GM19452 (cell line): ENCODE data around the gene KCNQ1.

ENCODE experiments used
- ATAC-seq: cut with Tn5 transposase; IDR thresholded peaks from one replicate; pipeline ENCODE4 v1.9.1; 2021; ENCODE audit not compliant: unreplicated experiment

Gene KCNQ1

DNA sequence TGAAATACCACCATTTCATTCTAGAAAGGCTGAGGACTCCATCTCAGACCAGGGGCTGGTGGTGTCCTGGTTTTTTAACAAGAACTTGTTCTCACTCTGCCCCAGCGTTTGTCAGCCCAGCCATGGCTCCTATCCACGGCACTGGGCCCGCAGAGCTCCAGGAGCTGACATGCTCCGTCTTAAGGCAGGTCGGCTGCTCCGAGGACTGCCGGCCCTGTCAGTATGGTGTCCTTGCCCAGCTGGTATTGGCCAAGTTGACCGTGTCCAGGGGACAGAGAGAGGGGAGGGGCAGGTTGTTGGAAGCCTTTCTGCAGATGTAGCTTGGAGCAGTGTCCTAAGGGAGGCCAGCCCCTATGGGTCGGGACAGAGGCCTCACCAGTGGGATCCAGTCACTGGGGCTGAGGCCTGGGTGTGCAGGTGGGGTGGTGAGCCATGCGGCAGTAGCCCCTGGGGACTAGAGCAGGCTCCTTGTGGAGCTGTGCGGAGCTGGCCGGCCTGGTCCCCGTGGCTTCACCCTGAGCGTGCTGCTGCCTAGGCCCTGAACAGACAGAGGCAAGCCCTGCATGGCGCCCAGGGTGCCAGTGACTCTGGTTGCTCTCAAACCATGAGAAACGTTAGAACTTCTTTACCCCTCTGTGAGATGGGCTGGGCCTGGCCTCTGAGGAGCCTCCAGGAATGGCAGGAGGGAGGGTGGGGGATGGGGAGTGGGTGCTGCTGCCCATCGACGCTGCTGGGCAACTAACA lies 294.9 kb downstream of the KCNQ1 start:
- no peak for ATAC-seq

- no peak for ATAC-seq
Observed at GRCh38 chr11:2740275-2740940, 295.6 kb downstream of the KCNQ1 start.

- ATAC-seq: no peak
Observed at GRCh38 chr11:2741006-2741376, 296.2 kb downstream of the KCNQ1 start.

GRCh38 chr11:2741377-2742131 lies 296.7 kb downstream of the KCNQ1 start:
- no peak for ATAC-seq

- ATAC-seq: no peak
Observed at GRCh38 chr11:2742201-2742600, 297.4 kb downstream of the KCNQ1 start.

- no peak for ATAC-seq
Observed at GRCh38 chr11:2742611-2743426, 298.0 kb downstream of the KCNQ1 start.

- no peak for ATAC-seq
Observed at GRCh38 chr11:2743427-2744110, 298.8 kb downstream of the KCNQ1 start.

- no peak for ATAC-seq
Observed at GRCh38 chr11:2744166-2744565, 299.4 kb downstream of the KCNQ1 start.

- no peak for ATAC-seq
Observed at GRCh38 chr11:2745511-2745910, 300.7 kb downstream of the KCNQ1 start.

DNA sequence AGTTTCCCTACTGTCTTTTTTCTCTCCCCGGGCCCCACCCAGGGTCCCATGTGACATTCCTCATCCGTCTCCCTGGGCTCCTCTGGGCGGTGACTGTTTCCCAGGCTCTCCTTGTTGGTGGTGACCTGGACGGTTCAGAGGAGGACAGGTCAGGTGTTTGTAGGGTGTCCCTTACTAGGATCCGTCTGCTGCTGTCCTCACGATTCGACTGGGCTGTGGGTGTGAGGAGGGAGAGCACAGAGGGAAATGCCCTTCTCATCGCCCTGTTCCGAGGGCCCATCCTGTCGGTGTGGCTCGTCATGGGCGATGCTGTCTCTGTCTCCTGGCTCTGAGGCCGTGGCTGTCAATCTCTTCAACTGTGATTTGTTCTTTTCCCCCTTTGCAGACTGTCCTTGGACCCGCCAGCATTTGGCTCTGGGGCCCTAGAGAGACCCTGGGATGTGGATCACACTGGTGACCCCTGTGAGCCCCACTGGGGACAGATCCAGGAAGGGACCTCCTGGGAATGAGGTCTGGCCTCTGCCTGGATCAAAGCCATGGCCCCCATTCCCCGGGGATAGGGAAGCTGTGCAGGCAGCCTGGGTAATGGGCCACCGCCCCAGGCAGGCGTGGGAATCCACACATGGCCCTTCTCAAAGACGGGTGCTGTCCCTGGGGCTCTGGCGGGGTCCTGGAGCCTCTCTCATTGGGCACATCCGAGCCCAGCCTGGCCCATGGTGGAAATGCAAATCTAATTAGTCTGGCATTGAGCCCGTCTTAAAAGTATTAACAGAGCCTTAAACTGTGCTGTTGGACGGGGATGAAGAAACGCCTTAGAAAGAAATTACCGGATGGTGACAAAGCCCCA lies 301.8 kb downstream of the KCNQ1 start:
- ATAC-seq: no peak

DNA sequence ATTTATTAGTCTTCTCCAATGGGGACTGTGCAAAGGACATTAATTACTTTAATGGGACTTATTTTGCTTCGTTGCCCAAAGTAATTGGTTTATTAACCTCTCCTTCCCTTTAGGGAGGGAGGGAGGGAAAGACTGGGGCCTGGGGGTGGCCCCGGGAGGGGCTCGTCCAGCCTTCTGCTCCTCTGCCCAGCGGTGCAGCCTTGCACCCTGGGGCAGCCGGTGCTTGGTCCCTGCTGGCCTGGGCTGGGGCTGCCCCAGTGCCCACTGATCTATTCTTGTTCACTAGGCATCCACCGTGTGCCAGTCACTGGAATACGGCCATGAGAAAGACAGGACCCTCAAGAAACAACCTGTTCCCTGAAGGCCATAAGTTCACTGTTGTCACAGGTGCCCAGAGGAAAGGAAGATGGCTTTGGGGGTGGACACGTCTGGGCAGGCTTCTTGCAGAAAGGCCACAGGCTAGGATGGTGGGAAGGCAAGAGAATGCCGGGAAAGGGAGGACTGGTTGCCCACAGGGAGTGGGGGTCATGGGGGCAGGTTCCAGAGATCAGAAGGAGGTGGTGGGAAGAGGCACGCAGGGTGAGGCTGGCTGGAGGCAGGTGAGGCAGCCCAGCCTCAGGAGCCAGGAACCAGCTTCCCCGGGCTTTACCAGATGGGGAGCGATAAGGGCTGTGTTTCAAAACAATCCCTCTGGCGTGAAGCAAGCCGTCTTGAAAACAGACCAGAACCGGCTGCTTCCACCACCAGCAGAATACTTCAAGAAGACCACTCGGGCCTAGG lies 302.6 kb downstream of the KCNQ1 start:
- ATAC-seq: no peak

DNA sequence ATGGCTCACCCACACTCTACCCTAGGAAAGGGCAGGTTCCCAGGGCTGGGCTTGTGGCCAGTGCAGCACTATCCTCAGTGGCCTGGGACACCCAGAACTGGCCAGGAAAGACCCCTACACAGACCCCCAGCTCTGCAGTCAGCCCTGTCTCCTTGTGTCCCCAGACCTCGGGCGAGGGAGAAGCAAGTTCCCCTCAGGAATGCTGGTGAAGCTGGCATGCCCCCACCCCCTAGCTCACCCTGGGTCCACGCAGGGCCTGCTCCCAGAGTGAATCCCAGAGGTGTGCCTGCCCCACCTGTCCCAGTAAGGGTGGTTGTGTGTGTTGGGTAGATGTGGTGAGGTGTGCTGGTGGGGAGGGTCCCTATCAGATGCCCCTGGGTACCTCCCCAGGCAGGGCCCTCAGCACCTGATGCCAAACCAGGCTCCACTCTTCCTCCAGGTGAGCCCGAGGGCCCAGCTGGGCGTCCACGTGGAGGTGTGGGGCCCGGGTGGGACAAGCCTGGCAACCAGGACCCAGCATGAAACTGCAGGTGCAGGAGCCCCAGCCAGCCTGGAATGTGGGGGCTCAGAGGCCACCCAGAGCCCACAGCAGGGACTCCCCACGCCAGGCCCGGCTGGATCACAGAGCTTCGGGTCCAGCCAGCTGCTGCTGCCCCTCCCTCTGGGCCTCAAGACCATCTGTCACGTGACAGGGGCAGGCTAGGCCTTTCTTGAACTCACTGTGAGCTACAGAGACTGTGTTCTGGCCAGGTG lies 303.4 kb downstream of the KCNQ1 start:
- no peak for ATAC-seq

DNA sequence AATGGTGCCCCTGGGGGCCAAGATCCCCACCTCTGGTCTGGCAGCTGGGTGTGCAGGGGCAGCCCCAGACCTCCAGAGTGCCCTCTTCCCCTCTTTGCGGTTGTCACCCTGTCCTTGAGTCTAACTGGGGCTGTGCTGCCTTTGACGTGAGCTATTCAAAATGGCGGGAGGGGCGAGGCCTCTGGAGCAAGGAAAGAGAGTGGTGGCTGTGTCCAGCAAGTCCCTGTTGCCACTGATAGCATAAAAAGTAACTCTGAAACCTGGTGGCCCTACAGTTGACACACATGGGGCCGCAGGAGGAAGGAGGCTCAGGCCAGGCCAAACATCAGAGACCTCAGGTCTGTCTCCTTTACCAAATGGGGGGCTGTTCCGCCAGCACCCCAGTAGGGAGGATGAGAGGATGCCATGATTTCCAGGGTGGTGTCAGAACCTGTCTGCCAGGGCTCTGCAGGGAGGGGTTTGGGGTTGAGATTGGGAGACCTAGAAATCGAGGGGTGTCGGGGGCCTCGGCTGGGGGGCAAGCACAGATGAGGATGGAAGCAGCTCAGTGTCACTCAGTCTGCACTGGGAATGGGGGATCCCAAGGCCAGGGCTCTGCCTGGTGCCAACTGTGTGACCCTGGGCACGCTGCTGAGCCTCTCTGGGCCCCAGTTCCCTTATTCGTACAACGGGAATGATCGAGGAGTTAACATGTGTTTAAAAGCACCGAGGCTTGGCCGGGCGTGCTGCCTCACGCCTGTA lies 304.2 kb downstream of the KCNQ1 start:
- no peak for ATAC-seq

DNA sequence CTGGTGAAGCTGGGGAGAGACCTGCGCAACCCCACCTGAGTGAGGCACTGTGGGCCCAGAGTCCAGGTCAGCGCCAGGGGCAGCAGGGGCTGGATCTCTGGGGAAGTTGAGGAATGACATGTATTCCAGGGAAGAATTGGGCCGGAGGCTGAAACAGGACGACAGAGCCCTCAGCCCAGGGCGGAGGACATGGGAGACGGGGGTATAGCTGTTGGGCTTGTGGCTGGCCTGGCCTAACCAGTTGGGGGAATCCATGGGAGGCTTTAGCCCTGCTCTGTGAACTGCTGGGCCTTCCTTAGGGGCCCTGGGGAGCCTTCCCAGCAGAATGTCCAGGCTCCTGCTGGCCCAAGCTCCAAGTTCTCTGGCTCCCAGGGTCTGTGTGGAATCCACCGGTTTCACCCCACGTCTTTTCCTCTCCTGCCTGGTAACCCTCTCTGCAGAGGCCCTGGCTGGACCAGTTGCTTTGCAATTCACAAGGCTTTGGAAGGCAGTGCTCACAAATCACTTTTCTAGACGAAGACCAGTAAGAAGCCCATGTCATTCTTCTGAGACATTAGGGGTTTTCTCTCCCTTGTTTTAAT lies 305.4 kb downstream of the KCNQ1 start:
- ATAC-seq: no peak

DNA sequence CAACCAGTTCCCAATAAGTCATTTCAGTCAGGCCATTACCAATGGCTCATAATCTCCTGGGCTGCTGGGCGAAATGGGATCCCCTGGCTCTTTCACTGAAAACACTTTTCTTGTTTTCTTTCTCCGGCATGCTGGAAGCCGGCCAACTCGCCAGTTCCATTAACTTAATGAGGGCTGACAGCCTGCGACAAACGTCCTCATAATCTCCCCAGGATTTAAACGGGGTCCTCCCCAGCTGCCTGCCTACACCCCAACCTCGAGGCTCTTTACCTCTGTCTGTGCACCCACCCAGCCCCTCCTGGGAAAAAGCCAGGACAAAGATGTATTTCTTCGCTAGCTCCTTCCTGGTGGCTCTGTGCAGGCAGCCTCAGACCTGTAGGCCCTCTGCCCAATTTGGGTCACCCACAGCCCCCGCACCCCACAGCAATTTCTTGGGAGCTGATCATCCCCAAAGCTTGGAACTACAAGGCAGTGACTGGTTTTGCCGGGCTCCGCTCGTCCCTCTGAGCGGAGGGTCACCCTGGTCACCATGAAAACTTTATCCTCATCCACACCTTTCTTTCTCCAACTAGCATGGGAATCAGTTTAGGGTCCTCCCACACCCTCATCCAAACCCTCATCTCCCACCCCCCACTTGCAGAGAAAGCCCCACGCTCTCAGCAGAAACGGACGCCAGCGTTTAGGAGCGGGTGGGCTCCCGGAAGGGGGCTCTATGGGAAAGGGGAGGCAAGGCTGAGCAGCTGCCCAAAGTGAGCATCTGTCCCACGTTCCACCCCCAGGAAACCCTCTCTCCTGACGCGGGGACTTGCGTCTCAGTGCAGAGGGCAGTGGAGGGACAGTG lies 306.1 kb downstream of the KCNQ1 start:
- no peak for ATAC-seq

GRCh38 chr11:2751523-2752203 lies 306.9 kb downstream of the KCNQ1 start:
- ATAC-seq: no peak
